Inferior parietal cortex (tissue), 1 donor: ENCODE data around the gene LRMDA.
"Not testable (repeated sequence)": the region's sequence is repeated elsewhere in the genome, so short reads cannot be mapped to it uniquely, and the experiment has no call there.

Source experiments
- DNase-seq: peaks from one replicate; pipeline ENCODE4 v3.0.0-alpha.2; 2016; ENCODE audit errors: extremely low spot score

The LRMDA gene

DNA sequence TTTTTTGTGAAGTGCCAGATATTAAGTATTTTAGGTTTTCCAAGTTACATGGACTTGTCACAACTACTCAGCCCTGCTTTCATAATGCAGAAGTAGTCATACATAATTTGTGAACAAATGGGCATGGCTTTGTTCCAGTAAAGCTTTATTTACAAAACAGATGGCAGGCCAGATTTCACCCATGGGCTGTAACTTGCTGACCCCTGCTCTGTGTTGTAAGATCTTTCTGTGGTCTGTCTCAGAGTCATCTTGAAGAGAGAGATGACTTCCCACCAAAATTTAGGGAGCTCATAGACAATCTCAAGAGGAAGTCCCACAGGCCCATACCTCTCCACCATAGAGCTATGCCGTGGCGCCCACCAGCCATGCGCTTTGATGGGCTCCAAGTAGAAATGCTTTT lies 616.1 kb downstream of the LRMDA start:
- no peak for DNase-seq

DNA sequence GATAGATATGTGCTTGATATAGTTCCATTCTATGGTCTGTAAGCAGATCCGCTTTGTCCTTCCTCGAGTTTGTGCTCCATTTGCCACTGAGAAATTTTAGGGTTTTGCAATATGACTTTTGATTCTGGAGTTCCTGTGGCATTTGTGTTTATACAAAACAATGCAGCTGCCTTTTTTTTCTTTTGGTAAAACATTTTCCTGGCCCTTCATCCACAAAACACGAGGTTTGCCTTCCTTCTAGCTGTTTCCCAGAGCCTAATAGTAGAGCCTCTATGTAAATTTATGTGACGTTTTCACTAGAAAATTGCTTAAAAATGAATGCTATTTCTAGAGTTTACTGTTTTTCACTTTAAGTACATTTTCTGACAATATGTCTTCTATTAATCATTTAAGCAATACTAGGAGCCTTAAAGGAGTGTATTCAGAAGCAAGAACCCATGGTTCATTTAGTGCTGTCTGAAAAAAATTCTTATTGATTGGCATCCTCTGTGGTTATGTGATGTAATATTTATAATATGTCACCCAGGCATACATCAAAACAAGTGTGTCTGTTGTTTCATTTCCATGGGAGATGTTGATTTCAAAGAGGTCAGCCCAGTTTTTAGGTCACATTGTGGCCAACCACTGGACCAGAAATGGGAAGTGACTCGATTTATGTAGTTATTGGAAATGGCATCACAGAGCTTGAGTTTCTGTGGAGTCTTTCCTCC lies 618.3 kb downstream of the LRMDA start:
- no peak for DNase-seq

DNA sequence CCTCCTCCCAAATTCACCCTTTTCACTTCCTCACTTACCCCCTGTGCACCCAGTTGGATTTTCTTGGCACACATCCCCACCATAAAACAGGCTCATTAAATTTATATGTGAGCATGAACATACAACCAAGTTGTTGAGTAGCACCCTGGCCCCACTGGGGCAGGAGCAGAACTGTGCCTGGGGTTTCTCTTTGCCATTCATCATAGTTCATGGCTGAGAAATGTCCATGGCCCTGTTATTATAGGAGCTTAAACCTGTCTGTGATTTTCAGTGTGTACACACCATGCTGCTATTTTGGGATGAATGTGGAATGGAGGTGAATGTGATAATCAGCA lies 618.8 kb downstream of the LRMDA start:
- no peak for DNase-seq

DNA sequence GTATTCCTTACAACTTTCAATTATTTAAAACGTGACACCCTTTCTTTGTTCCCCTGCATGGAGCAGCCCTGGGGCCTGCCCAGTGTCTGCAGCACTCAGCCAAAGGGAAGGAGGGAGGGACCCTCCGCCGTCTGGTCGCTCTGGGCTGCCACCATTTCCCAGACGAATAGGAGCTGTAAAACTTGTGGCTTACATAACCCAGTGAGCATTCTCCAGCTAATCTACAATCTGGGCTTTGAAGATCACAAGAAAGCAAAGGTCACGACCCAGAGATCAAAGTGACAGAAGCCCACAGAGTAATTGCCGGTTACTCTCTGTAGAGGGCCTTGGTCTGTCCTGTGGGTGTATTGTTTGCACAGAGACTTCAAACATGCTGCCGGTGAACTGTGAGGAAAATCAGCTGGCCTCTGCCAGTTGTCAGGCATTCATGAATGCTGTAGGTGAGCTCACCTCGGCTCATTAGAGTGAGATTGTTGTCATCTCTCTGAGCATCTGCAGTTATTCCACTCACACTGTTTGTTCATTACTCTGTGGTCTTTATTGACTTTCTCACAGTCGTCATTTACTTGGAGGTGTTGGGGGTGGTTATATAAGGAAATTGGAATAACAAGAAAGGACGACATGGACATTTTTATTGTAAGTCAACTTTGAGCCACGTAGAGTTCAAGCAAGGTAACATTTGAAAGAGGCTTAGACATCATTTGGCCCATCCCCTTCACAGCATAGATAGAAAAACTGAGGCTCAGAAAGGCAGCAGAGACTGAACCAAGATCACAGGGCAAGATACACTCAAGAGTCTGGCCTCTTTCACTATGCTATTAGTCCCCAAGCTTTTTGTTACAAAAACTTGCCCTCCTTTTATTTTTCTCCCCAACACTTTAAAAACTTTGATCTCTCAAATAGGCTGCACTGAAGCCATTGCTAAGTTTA lies 619.8 kb downstream of the LRMDA start:
- DNase-seq, result no peak

DNA sequence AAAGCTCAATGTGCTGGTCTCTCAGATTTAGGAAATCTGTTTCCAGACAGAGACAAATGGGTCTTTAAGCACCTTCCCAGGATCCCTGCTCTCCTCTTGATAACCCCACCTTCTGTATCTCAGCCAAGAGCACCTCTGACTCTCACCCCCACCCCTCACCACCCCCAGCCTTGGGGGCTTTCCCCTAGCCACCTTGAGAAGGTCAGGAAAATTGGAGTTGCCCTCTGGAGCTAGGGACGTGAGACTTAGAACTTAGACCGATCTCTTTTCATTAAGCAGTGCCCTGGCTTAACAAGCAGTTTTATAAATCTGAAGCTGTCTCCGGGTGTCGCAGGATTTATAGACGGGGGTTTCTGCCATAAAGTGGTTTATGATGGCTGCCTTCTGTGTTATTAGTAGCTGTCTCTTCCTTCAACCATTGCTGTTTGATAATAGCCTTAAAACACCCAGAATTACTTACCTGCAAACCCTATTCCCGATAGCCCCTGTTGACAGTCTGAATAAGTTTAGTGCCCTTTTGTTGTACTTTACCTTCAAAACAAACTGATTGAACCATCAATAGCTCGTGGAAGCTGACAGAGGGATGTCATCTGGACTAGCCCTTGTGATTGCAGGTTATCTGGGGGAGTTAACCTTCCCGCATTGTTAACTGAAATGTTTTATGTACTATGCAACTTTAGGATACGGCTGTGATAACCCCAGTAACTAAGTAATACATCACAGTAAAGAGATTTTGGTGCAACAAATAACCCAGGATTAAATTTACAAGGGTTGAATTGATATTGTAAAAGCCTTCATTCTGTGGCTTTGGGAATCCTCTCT lies 621.5 kb downstream of the LRMDA start:
- no peak for DNase-seq

DNA sequence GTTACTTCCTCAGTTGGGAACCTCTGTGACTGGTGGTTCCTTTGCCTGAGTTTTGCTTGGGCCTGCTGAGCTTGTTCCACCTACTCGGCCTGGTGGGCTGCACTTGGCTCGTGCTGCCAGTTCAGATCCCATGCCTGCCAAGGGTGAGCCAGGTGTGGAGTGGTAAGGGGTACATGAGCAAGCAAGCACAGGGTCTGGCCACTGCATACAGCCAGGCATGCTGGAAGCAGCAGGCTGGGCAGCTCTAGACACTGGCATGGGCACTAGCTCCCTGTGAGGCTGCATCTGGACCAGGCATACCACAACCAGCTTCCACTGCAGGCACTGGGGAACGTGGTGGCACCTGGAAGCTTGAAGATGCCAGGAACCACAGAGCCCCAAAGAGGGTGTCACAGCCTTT lies 624.0 kb downstream of the LRMDA start:
- no peak for DNase-seq

DNA sequence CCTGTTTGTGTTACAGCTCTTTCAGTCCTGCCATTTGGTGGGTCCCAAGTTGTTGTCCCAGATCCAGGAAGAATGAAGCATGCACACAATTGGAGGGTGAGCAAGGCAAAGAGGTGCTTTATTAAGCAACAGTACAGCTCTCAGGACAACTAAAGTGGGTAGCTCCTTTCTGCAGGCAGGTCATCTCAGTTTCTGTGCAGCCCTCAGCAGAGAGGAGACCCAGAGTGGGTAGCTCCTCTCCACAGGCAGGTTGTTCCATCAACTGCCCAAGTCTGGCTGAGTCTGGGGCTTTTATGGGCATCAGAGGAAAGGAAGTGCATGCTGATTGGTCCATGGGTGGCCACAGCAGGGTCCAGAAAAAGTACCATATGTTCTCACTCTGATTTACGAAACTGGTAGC lies 624.5 kb downstream of the LRMDA start:
- no peak for DNase-seq

DNA sequence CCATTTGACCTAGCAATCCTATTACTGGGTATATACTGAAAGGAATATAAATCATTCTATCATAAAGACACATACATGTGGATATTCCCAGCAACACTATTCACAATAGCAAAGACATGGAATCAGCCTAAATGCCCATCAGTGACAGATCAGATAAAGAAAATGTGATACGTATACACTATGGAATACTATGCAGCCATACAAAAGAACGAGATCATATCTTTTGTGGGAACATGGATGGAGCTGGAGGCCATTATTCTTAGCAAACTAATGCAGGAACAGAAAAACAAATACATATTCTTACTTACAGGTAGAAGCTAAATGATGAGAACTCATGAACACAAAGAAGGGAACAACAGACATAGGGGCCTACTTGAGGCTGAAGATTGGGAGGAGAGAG lies 629.6 kb downstream of the LRMDA start:
- not testable (repeated sequence) for DNase-seq

DNA sequence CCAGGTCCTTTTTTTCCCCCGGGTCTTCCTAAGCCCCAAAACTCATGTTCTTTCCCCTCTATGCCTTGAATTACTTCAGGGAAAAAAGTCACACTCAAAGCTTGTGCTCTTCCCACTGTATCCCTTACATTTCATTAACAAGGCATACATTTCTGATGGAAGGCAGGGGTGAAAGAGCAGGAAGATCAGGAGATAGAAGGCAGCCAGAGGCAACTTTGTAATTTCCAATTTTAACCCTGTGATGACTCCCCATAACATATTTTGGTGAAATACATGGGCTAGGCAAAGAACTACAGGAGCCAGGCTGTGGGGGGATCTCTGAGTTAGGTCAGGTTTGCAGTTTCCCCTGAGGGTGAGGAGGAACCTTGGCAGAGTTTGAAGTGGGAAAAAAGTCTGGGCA lies 635.0 kb downstream of the LRMDA start:
- no peak for DNase-seq

DNA sequence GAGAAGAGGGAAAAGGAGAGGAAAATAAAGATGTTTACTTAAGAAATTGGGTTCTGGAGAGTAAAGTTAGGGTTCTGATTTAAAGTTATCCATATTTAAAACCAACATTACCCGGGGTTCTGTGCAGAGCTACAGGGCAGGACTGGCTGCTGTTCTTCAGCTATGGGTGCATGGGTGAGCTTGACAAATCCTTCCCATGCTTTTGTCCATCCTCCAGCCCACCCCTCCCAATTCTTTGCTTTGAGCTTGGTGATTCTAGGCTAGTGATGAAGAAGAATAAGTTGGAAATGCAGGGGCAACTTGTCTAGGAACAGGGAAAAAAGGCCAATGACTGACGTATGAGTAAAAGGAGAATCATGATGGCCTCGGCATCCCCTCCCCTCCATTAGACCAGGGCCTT lies 636.0 kb downstream of the LRMDA start:
- no peak for DNase-seq

DNA sequence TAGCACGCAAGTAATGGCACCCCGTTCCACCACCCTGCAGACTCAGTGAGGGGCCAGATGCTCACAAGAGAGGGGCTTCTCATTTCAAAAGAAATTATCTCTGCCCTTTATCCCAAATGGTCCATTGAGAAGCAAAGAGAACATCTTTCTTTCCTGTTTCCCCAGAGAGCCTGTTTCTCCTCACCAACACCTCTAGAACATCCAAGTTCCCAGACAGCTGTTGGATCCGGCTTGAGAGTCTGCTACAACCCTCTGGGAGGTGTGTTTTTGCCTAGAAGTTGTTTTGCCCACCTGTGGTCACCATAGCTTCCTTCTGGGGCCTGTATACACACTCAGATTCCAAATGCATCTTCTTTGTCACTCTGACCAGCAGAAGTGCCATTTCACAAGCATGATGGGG lies 637.4 kb downstream of the LRMDA start:
- no peak for DNase-seq

DNA sequence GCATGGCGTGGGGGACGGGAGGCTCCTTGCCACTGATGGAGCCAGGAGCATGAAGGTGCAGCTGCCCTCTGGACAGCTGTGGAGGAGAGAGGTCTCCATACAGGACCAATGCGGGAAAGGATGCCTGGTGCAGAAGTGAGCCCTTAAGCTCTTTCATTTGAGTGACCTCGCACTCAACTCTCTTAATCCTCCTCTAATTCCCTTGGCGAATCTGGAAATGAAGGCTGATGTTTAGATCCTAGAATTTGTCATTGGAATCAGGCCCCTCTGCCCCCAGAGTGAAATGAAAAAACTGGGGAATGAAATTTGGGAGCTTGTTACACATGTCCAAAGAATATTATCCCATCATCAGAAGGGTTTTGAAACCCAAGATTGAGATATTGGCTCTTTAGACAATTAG lies 639.5 kb downstream of the LRMDA start:
- DNase-seq, result no peak

DNA sequence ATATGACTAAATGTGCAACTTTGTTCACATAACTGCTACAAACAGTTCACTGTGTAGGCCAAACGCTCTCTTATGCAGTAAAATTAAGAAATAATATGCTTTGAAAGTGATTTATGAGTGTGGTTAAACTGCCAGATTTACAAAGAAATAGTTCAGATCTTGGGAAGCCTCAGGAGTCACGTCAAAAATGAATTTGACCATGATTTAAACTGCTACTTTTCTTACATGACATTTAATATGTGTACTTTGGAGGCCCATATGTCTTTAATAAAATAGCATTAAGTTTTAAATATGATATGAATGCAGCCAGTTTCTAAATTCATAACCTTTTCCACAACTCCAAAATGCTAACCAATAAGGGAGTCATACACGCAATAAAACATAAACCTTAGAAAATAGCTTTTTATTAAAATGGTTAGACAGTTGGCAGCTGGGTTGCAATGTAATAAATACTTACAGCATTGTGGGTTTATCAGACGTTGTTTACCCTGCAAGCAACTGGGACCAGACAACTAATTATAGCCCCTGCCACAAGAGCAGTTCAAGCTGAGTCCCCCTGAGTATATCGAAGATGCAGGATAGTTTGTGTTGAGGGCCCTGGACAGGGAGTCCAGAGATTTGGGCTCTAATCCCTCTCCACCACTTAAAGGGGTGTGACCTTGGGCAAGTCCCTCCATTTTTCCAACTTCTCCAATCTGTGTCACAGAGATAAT lies 640.4 kb downstream of the LRMDA start:
- no peak for DNase-seq

DNA sequence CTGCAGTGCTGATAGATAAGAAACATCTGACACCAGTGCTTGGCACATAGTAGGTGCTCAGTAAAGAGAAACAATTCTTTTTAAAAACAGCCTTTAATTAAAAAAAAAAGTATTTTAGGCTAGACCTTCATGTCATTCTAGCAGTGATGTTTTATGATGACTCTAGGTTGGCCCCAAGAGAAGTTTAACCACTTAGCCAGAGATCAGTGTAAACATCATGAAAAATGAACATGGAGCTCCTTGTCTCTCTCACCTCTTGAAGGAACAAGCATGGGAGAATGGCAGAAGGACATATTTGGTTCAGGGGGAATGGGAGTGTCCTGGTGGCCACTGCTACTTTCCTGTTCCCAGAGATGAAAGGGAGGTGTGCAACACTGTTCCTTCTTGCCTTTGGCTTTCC lies 641.0 kb downstream of the LRMDA start:
- no peak for DNase-seq

DNA sequence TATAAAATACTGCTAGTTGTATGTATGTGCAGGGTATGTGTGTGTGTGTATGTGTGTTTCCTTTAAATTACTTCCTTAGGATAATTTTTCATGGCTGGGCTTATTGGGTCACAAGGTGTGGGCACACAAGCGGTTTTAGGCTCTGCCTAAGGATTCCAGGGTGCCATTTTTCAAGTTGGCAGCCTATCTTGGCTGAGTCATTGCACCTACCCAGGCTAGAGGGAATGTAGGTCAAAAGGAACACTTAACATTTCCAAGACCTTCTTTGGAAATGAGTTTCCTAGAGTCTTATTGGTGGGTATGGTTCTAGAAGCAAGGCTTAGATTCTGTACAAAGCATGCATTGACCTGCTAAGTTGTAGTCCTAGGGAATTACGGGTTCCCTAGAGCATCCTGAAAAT lies 642.1 kb downstream of the LRMDA start:
- no peak for DNase-seq

DNA sequence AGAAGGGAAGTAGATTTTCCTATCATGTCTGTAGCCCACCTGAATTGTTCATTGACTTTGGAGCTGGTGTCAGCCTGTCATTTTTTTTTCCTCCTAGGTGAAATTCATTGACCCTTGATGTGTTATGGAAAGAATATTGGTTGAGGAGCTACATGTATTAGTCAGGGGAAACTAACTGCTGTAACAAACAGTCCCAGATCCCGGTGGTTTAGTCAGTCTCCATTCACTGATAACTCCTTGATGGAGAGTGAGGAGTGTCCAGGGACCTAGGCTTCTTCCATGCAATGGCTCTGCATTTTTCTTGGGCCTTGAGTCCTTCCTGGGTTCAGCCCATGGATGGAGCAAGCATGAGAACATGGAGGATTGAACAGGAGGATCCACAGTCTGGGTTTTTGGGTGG lies 643.2 kb downstream of the LRMDA start:
- DNase-seq, result no peak

DNA sequence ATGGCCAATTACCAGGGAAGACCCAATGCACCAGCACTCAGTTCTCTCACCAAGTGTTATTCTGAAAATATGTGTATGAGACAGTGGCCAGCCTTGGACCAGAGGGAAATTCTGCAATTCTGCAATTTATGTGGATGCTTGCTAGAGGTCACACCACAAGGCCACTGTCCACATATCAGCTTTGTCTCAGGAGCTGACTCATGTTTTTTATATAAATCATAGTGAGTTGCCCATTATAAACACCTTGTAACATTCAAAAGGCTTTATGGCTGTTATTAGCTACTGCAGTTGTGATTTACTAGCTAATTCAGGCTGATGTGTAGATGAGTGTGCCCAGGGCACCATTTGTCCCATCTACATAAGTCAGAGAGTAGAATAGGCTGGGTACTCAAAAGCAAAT lies 649.0 kb downstream of the LRMDA start:
- DNase-seq, result no peak

DNA sequence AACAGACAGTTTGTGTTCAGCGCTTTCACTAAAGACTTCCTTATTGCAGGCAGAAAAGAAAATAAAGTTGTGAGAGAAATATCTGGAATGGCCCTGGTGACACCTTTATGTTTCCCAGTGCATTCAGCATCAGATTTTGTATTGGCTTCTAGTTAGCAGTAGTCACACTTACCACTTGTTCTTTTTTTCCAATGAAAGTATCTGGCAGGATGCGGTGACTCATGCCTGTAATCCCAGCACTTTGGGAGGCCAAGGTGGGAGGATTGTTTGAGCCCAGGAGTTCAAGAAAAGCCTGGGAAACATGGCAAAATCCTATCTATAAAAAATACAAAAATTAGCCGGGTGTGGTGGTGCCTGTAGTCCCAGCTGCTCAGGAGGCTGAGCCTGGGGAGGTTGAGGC lies 649.6 kb downstream of the LRMDA start:
- DNase-seq, result no peak

DNA sequence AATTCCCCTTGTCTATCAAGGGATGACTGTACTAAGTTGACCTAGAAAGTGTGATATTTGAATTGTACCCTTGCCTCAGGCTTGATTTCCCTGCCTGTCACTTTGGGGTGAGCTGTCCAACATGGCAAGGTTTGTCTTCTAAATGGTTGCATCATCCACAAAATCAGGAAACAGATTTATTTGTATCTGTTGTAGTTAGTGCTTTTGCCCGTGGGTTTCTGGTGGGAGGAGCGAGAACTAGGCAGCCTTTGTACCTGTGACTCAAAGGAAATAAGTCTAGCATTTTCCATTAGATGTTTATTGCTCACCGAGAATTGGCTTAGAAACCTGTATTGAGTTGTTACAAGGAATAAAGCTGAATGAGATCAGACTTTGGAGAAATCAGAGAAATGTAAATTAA lies 650.8 kb downstream of the LRMDA start:
- no peak for DNase-seq

DNA sequence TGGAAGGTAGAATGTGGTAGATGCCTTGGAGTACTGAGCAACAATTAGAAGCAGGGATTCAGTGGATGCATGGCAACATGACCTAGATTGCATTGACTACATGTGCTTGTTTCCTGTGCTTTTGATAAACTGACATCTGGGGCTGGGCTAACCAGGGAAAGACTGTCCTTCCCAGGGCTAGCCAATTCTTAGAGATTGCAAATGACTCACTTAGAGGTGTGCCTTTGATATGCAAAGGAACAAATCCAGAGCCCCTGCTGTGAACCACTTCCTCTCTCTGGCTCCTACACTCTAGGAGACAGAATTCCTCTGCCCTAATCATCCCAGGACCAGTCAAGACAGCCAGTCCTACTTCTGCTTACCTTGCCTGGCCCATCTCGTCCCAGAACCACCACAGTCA lies 651.5 kb downstream of the LRMDA start:
- no peak for DNase-seq

DNA sequence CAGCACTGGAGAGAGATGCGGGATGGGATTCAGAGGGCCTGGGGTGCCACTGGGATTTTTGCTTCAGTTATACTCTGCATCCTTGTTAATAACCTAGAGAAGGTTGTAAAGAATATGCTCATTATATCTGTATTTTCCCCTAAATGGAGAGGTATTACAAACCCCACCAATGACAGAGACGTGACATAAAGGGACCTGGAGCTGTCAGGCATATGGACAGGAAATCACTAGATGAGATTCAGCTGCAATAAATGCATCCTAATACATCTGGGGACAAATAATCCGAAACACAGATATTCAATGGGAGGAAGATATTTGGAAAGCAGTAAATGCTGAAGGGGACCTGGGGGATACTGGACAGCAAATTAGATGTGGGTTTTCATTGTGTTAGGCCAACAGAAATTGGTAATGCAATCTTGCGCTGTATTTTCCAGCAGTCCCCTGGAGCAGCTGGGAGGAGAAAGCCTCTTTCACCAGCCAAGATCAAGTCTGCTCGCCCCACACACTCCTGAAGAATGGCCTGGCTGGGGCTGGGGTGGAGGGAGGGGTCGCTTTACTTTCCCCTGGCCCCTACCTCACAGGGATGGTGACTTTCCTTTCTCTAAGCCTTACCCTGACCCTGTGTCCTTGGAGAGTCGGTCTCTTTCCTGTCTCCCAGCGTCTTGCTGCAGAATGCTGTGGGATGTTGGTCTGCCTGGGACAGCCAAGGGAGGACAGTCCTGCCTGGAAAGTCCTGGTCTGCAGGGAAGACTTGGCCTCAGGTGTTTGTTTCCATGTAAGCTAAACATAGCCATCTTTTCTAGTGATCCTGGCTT lies 653.8 kb downstream of the LRMDA start:
- no peak for DNase-seq
